HepG2 (cell line): Measurements from ENCODE around the gene GRIP2. TPM values are rescaled to one million over a fixed set of nuclear protein-coding genes. Genes with fewer than 3 reads are reported as not detected.

ENCODE experiments used
- ATAC-seq: fragments of 200-7000 bp; cut with Tn5 transposase; 3 replicates; pipeline ENCODE4 v1.9.1; 2020; ENCODE audit warnings: mild to moderate bottlenecking, moderate library complexity
- BruUV-seq: library from RNA; stranded (reverse); fragments of 400-500 nt; replicated peaks from 2 replicates; lab custom pipeline; 2021; lab: Mats Ljungman, UMichigan
- CTCF ChIA-PET: fragments of 300-600 bp; formaldehyde crosslinking; extraction: SDS; loops from one replicate; lab custom pipeline; 2021; ENCODE audit warnings: low total read pairs, inconsistent platforms, low intra/inter-chr PET ratio; lab: Yijun Ruan, JAX
- POLR2A ChIA-PET: fragments of 350-600 bp; sonication (Branson Sonifier 250); formaldehyde crosslinking; loops from one replicate; lab custom pipeline; 2020; ENCODE audit warnings: antibody characterized with exemption, inconsistent platforms; lab: Yijun Ruan, JAX
- DNase-seq: peaks from one replicate; pipeline ENCODE4 v3.0.0-alpha.2; 2015; ENCODE audit warnings: low spot score
- FAIRE-seq: peaks from 3 replicates; lab custom pipeline; 2011; peaks lifted over from hg19 to GRCh38; lab: Jason Lieb, UNC
- H2AFZ ChIP-seq: one replicate; pipeline ENCODE4 v1.6.1; 2011; ENCODE audit warnings: low read length, inconsistent platforms
- H3K27ac ChIP-seq: fragments of 300-600 bp; 3 replicates; pipeline ENCODE4 v1.8.0; 2011; ENCODE audit warnings: mixed run types, mild to moderate bottlenecking, mixed read lengths, low read length, inconsistent platforms; ENCODE audit not compliant: insufficient read depth; ENCODE audit errors: extremely low read length
- H3K27me3 ChIP-seq, 2 experiments: fragments of 200-600 bp in 1 of 2; 2 replicates in 1 of 2; 3 replicates in 1 of 2; pipeline versions ENCODE4 v1.6.0 to v1.8.0; 2011; ENCODE audit warnings: low read length in 2 of 2, mild to moderate bottlenecking in 2 of 2, moderate library complexity in 2 of 2, inconsistent platforms in 1 of 2; ENCODE audit not compliant: insufficient read depth in 2 of 2, control insufficient read depth in 1 of 2
- H3K36me3 ChIP-seq, 2 experiments: fragments of 200-600 bp in 1 of 2; replicated peaks in 1 of 2; 2 replicates in 1 of 2; 3 replicates in 1 of 2; pipeline versions ENCODE4 v1.5.1 to v1.8.0; 2011; ENCODE audit warnings: low read length in 2 of 2, inconsistent platforms in 1 of 2; ENCODE audit not compliant: insufficient read depth in 2 of 2, control insufficient read depth in 1 of 2
- H3K4me1 ChIP-seq: 2 replicates; pipeline ENCODE4 v1.5.1; 2012; ENCODE audit warnings: low read length, inconsistent platforms; ENCODE audit not compliant: insufficient read depth
- H3K4me2 ChIP-seq: 2 replicates; pipeline ENCODE4 v1.6.0; 2011; ENCODE audit warnings: low read depth, low read length, inconsistent platforms
- H3K4me3 ChIP-seq, 3 experiments: fragments of 200-600 bp in 1 of 3; sonication (generic), shearing (Covaris generic) in 1 of 3; replicated peaks in 1 of 3; 2 replicates each; pipeline ENCODE4 v1.5.1; 2011 to 2016; ENCODE audit warnings: low read length in 3 of 3, inconsistent platforms in 2 of 3, low read depth in 2 of 3, mild to moderate bottlenecking in 2 of 3, control low read depth in 1 of 3, mixed read lengths in 1 of 3; ENCODE audit not compliant: insufficient read depth in 1 of 3
- H3K79me2 ChIP-seq: one replicate; pipeline ENCODE4 v1.6.1; 2011; ENCODE audit warnings: low read length, inconsistent platforms; ENCODE audit not compliant: insufficient read depth
- H3K9ac ChIP-seq: 2 replicates; pipeline ENCODE4 v1.6.0; 2011; ENCODE audit warnings: mild to moderate bottlenecking, low read depth, low read length, inconsistent platforms; ENCODE audit not compliant: insufficient read depth
- H3K9me3 ChIP-seq: 2 replicates; pipeline ENCODE4 v1.5.1; 2012; ENCODE audit warnings: mild to moderate bottlenecking, low read length
- H4K20me1 ChIP-seq: 2 replicates; pipeline ENCODE4 v1.6.0; 2011; ENCODE audit warnings: inconsistent platforms, mild to moderate bottlenecking, low read length, moderate library complexity; ENCODE audit not compliant: insufficient read depth
- ATF7 ChIP-seq, 2 experiments: fragments of 450-650 bp in 1 of 2; sonication (generic) in 1 of 2; formaldehyde crosslinking in 1 of 2; IDR thresholded peaks; 2 replicates each; pipeline versions ENCODE4 v1.4.0 to v1.6.1; 2016 to 2020; ENCODE audit warnings: antibody characterized with exemption in 1 of 2, mild to moderate bottlenecking in 1 of 2, missing genetic modification reagents in 1 of 2
- GATAD2A ChIP-seq: IDR thresholded peaks from 2 replicates; pipeline ENCODE4 v1.6.1; 2016
- GPBP1L1 ChIP-seq: sonication (generic); formaldehyde crosslinking; IDR thresholded peaks from 2 replicates; pipeline ENCODE4 v1.5.0; 2020; ENCODE audit warnings: mild to moderate bottlenecking, missing genetic modification reagents
- NKX3-1 ChIP-seq: sonication (generic); formaldehyde crosslinking; IDR thresholded peaks from 2 replicates; pipeline ENCODE4 v1.5.0; 2020; ENCODE audit warnings: missing genetic modification reagents
- RFX1 ChIP-seq: fragments of 450-650 bp; IDR thresholded peaks from 2 replicates; pipeline ENCODE4 v1.6.1; 2017
- ZBTB20 ChIP-seq: sonication (generic); formaldehyde crosslinking; IDR thresholded peaks from 2 replicates; pipeline ENCODE4 v1.8.1; 2023; ENCODE audit warnings: missing genetic modification reagents, low read depth, mild to moderate bottlenecking, borderline replicate concordance
- ZBTB21 ChIP-seq: sonication (generic); formaldehyde crosslinking; IDR thresholded peaks from 2 replicates; pipeline ENCODE4 v1.4.0; 2020; ENCODE audit warnings: missing genetic modification reagents
- ZMAT3 ChIP-seq: sonication (generic); formaldehyde crosslinking; conservative IDR thresholded peaks from 2 replicates; pipeline ENCODE4 v1.7.0; 2021; ENCODE audit warnings: missing genetic modification reagents
- ZNF124 ChIP-seq: sonication (generic); formaldehyde crosslinking; IDR thresholded peaks from 2 replicates; pipeline ENCODE4 v1.4.0; 2020; ENCODE audit warnings: missing genetic modification reagents
- ZNF230 ChIP-seq: sonication (generic); formaldehyde crosslinking; IDR thresholded peaks from 2 replicates; pipeline ENCODE4 v1.4.0; 2020; ENCODE audit warnings: mild to moderate bottlenecking, missing genetic modification reagents
- ZNF441 ChIP-seq: sonication (generic); formaldehyde crosslinking; IDR thresholded peaks from 2 replicates; pipeline ENCODE4 v1.7.0; 2021; ENCODE audit warnings: missing genetic modification reagents, borderline replicate concordance
- ZSCAN22 ChIP-seq: sonication (generic); formaldehyde crosslinking; IDR thresholded peaks from 2 replicates; pipeline ENCODE4 v1.4.0; 2020; ENCODE audit warnings: mild to moderate bottlenecking, missing genetic modification reagents
- WGBS: methylation state at CpG from one replicate; pipeline ENCODE4 v1.1.6; 2017; ENCODE audit warnings: low lambda C conversion rate; 5-methylcytosine and 5-hydroxymethylcytosine counted together
- in situ Hi-C: cut with HindIII; loops from 2 replicates; pipeline ENCODE4 v1.10.0; 2017; ENCODE audit warnings: low pct_unique_long_range_greater_than_20kb; ENCODE audit not compliant: extremely low pct_ligation_motif_present
- intact Hi-C: fragments of 100-400 bp; cut with micrococcal nuclease; formaldehyde crosslinking; loops from one replicate; pipeline ENCODE4 v1.10.0; 2022; ENCODE audit not compliant: unreplicated experiment
- polyA plus RNA-seq, 8 experiments: library from polyadenylated mRNA; depleted of rRNA in 3 of 8; stranded (reverse) in 7 of 8; unstranded in 1 of 8; fragments of >200 nt; fragmentation: Illumina TruSeq in 4 of 8; extraction: Trizol in 4 of 8; gene quantifications; 2 replicates each; pipeline versions ENCODE4 v1.2.1 to v1.2.3, GENCODE V29; 2011 to 2016; ENCODE audit warnings: low read depth in 4 of 8, missing spikeins in 1 of 8, mixed read lengths in 1 of 8; ENCODE audit not compliant: insufficient read depth in 1 of 8
- total RNA-seq, 5 experiments: library from RNA; depleted of rRNA; stranded (reverse); fragments of >200 nt; fragmentation: Illumina TruSeq; extraction: Trizol; gene quantifications; 2 replicates each; pipeline ENCODE4 v1.2.3, GENCODE V29; 2016; ENCODE audit warnings: low read depth in 1 of 5
- TF ChIP-seq, protein P1 (sequence below): sonication (generic); formaldehyde crosslinking; IDR thresholded peaks from 2 replicates; pipeline ENCODE4 v1.4.0; 2020; ENCODE audit warnings: missing genetic modification reagents
- TF ChIP-seq, protein P2 (sequence below): sonication (generic); formaldehyde crosslinking; IDR thresholded peaks from 2 replicates; pipeline ENCODE4 v1.4.0; 2020; ENCODE audit warnings: mild to moderate bottlenecking, missing genetic modification reagents

The GRIP2 gene
- total and polyA plus RNA-seq, 2 of the 13 experiments (the other 11 are each of a cell fraction or from before 2014, with no cell fraction given), result 0.11 to 0.24 TPM

- TF ChIP-seq RFX1 (no peak), ZBTB21 (no peak), ZMAT3 (CRISPR knock-in tag) (no peak)
- TF ChIP-seq, protein P1, sequence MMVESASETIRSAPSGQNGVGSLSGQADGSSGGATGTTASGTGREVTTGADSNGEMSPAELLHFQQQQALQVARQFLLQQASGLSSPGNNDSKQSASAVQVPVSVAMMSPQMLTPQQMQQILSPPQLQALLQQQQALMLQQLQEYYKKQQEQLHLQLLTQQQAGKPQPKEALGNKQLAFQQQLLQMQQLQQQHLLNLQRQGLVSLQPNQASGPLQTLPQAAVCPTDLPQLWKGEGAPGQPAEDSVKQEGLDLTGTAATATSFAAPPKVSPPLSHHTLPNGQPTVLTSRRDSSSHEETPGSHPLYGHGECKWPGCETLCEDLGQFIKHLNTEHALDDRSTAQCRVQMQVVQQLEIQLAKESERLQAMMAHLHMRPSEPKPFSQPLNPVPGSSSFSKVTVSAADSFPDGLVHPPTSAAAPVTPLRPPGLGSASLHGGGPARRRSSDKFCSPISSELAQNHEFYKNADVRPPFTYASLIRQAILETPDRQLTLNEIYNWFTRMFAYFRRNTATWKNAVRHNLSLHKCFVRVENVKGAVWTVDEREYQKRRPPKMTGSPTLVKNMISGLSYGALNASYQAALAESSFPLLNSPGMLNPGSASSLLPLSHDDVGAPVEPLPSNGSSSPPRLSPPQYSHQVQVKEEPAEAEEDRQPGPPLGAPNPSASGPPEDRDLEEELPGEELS (CRISPR knock-in tag), result no peak
Measured at GRCh38 chr3:14491396-14492190, 48.5 kb downstream of the GRIP2 start (continued).

GRCh38 chr3:14490831-14491230, 49.3 kb downstream of the GRIP2 start:
- peaks cover 3 to 11% of the 10 kb centered on the region in 2 experiments; a peak in 3 of 5 replicates for H3K36me3 ChIP-seq
- DNase-seq (no peak), FAIRE-seq (no peak), ATAC-seq (no peak)
- in situ Hi-C loops (no loop called here), intact Hi-C loops (no loop called here)
- no TSS peak for BruUV-seq
- no peak overlapping the region for H3K27ac ChIP-seq
- 96% methylated on average over 2 of the region's 2 CpGs for WGBS
- H3K79me2 ChIP-seq, result no peaks in the 10 kb centered on the region
- H3K4me2 ChIP-seq, result no peak overlapping the region
- no peaks in the 10 kb centered on the region for H3K27me3 ChIP-seq
- H3K4me1 ChIP-seq, result no peaks in the 10 kb centered on the region
- CTCF ChIA-PET, result no interaction called here
- H2AFZ ChIP-seq, result no peak overlapping the region
- H3K4me3 ChIP-seq, result no peak overlapping the region
- no peaks in the 10 kb centered on the region for H3K9me3 ChIP-seq
- POLR2A ChIA-PET, result no interaction called here
- TF ChIP-seq ZNF124 (CRISPR knock-in tag) (no peak), ZNF441 (CRISPR knock-in tag) (no peak), ZBTB20 (CRISPR knock-in tag) (no peak), ZSCAN22 (CRISPR knock-in tag) (no peak), GATAD2A (CRISPR knock-in tag) (no peak), ZBTB21 (no peak), ATF7 (IDR thresholded peaks at IDR 0.05) (no peak), ATF7 (CRISPR knock-in tag; IDR thresholded peaks at IDR 0.05) (no peak), GPBP1L1 (CRISPR knock-in tag) (no peak), ZNF230 (CRISPR knock-in tag) (no peak), NKX3-1 (CRISPR knock-in tag) (no peak)
- TF ChIP-seq, protein P2, sequence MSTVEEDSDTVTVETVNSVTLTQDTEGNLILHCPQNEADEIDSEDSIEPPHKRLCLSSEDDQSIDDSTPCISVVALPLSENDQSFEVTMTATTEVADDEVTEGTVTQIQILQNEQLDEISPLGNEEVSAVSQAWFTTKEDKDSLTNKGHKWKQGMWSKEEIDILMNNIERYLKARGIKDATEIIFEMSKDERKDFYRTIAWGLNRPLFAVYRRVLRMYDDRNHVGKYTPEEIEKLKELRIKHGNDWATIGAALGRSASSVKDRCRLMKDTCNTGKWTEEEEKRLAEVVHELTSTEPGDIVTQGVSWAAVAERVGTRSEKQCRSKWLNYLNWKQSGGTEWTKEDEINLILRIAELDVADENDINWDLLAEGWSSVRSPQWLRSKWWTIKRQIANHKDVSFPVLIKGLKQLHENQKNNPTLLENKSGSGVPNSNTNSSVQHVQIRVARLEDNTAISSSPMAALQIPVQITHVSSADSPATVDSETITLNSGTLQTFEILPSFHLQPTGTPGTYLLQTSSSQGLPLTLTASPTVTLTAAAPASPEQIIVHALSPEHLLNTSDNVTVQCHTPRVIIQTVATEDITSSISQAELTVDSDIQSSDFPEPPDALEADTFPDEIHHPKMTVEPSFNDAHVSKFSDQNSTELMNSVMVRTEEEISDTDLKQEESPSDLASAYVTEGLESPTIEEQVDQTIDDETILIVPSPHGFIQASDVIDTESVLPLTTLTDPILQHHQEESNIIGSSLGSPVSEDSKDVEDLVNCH (CRISPR knock-in tag), result no peak
- TF ChIP-seq, all 625 proteins: peak for 0
- no peaks in the 10 kb centered on the region for H4K20me1 ChIP-seq
- no peak overlapping the region for H3K9ac ChIP-seq
